Esophagus muscularis mucosa (tissue), 3 donors: ENCODE results near the gene GNAZ.

ENCODE experiments used
- POLR2A ChIP-seq: fragments of 450-650 bp; IDR thresholded peaks from one replicate; pipeline ENCODE4 v1.6.1; 2017; ENCODE audit warnings: antibody characterized with exemption, moderate library complexity, mild to moderate bottlenecking, low read depth
- POLR2AphosphoS5 ChIP-seq, 2 donors: sonication (generic); formaldehyde crosslinking; IDR thresholded peaks; one replicate each; pipeline ENCODE4 v1.6.1; 2017; ENCODE audit warnings: antibody characterized with exemption in 2 of 2
- TF ChIP-seq, protein P1 (sequence below), 3 experiments: fragments of 200-600 bp in 2 of 3; fragments of 450-650 bp in 1 of 3; sonication (generic) in 2 of 3; IDR thresholded peaks; one replicate each; pipeline ENCODE4 v1.5.1; 2017 to 2019; ENCODE audit warnings: antibody characterized with exemption in 3 of 3, mild to moderate bottlenecking in 2 of 3, moderate library complexity in 1 of 3

DNA sequence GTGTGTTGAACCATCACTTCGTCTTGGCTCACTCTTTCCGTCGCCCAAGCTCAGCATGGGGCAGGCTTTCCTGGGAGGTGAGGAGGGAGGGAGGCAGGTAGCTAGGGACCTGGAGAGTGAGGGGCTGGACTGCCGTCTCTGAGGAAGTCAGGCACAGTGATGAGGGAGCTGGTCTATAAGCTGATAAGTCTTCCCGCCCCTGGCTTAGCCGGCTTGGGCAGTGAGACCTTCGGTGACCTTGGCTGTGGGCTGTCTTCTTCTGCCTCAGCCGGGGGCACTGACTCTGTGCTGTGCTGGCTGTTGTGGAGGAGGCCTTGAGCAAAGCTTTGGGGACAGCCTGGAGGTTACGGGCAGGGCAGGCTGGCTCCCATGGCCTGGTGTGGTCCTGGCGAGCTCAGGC is 18.7 kb downstream of the GNAZ start:
- TF ChIP-seq, protein P1, sequence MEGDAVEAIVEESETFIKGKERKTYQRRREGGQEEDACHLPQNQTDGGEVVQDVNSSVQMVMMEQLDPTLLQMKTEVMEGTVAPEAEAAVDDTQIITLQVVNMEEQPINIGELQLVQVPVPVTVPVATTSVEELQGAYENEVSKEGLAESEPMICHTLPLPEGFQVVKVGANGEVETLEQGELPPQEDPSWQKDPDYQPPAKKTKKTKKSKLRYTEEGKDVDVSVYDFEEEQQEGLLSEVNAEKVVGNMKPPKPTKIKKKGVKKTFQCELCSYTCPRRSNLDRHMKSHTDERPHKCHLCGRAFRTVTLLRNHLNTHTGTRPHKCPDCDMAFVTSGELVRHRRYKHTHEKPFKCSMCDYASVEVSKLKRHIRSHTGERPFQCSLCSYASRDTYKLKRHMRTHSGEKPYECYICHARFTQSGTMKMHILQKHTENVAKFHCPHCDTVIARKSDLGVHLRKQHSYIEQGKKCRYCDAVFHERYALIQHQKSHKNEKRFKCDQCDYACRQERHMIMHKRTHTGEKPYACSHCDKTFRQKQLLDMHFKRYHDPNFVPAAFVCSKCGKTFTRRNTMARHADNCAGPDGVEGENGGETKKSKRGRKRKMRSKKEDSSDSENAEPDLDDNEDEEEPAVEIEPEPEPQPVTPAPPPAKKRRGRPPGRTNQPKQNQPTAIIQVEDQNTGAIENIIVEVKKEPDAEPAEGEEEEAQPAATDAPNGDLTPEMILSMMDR (IDR thresholded peaks at IDR 0.05), result no peak
- TF ChIP-seq POLR2A, result no peak
- TF ChIP-seq POLR2AphosphoS5 (IDR thresholded peaks at IDR 0.05), result no peak
